Fibroblast of upper back skin (primary cell): ENCODE results near the gene KRT7.

ENCODE experiments used
- DNase-seq: peaks from one replicate; pipeline ENCODE4 v3.0.0-alpha.2; 2013

Gene KRT7

GRCh38 chr12:52200086-52200780 is 32.8 kb upstream of the KRT7 start:
- no peak for DNase-seq

GRCh38 chr12:52200781-52201450 is 32.1 kb upstream of the KRT7 start:
- no peak for DNase-seq

GRCh38 chr12:52201451-52201839 is 31.6 kb upstream of the KRT7 start:
- no peak for DNase-seq

- DNase-seq, result peak; percentile 40
Observed at GRCh38 chr12:52202361-52203078, 30.5 kb upstream of the KRT7 start.

- peak; percentile 79 for DNase-seq
Observed at GRCh38 chr12:52203079-52203921, 29.7 kb upstream of the KRT7 start.

- DNase-seq, result peak; percentile 65
Observed at GRCh38 chr12:52204095-52204930, 28.7 kb upstream of the KRT7 start.

GRCh38 chr12:52204931-52205505 is 28.0 kb upstream of the KRT7 start:
- no peak for DNase-seq

GRCh38 chr12:52205612-52206303 is 27.3 kb upstream of the KRT7 start:
- DNase-seq, result no peak

- DNase-seq, result no peak
Observed at GRCh38 chr12:52206304-52207040, 26.6 kb upstream of the KRT7 start.

- DNase-seq, result no peak
Observed at GRCh38 chr12:52207106-52207505, 25.9 kb upstream of the KRT7 start.

- DNase-seq, result peak; percentile 80
Observed at GRCh38 chr12:52207895-52208294, 25.1 kb upstream of the KRT7 start.

- no peak for DNase-seq
Observed at GRCh38 chr12:52208424-52209165, 24.4 kb upstream of the KRT7 start.

GRCh38 chr12:52209321-52209720 is 23.7 kb upstream of the KRT7 start:
- DNase-seq, result no peak

- DNase-seq, result peak; percentile 86
Observed at GRCh38 chr12:52210186-52210924, 22.7 kb upstream of the KRT7 start.

GRCh38 chr12:52210925-52211650 is 22.0 kb upstream of the KRT7 start:
- no peak for DNase-seq

GRCh38 chr12:52211716-52212585 is 21.1 kb upstream of the KRT7 start:
- no peak for DNase-seq
